H9 (cell line): Measurements from ENCODE around the gene CCSER1. TPM values are rescaled to one million over a fixed set of nuclear protein-coding genes. Genes with fewer than 3 reads are reported as not detected.

Experiments
- DNase-seq: peaks from one replicate; pipeline ENCODE4 v3.0.0-alpha.2; 2017
- H2AFZ ChIP-seq: one replicate; pipeline ENCODE4 v1.6.1; 2013; ENCODE audit warnings: mild to moderate bottlenecking, low read length, control low read depth, moderate library complexity
- H2AK5ac ChIP-seq: 2 replicates; pipeline ENCODE4 v1.6.1; 2013; ENCODE audit warnings: low read length, control low read depth, mixed read lengths; ENCODE audit not compliant: insufficient read length
- H2BK120ac ChIP-seq: one replicate; pipeline ENCODE4 v1.6.1; 2013; ENCODE audit warnings: low read depth, mild to moderate bottlenecking, low read length, control low read depth, inconsistent platforms; ENCODE audit not compliant: poor library complexity, severe bottlenecking
- H2BK12ac ChIP-seq: 2 replicates; pipeline ENCODE4 v1.6.1; 2013; ENCODE audit warnings: low read length, control low read depth, mixed read lengths, low read depth; ENCODE audit not compliant: insufficient read length
- H2BK15ac ChIP-seq: 2 replicates; pipeline ENCODE4 v1.6.1; 2013; ENCODE audit warnings: low read depth, low read length, control low read depth
- H2BK20ac ChIP-seq: one replicate; pipeline ENCODE4 v1.6.1; 2013; ENCODE audit warnings: low read depth, mild to moderate bottlenecking, low read length, control low read depth, inconsistent platforms; ENCODE audit not compliant: poor library complexity, severe bottlenecking
- H2BK5ac ChIP-seq: 2 replicates; pipeline ENCODE4 v1.6.1; 2013; ENCODE audit warnings: low read length, control low read depth, mixed read lengths; ENCODE audit not compliant: insufficient read length
- H3K14ac ChIP-seq: 2 replicates; pipeline ENCODE4 v1.6.1; 2013; ENCODE audit warnings: low read length, control low read depth; ENCODE audit not compliant: insufficient read depth
- H3K18ac ChIP-seq: 2 replicates; pipeline ENCODE4 v1.6.1; 2013; ENCODE audit warnings: low read depth, mild to moderate bottlenecking, mixed read lengths, low read length, control low read depth; ENCODE audit not compliant: insufficient read length
- H3K23ac ChIP-seq: 2 replicates; pipeline ENCODE4 v1.6.1; 2013; ENCODE audit warnings: low read length, control low read depth, mixed read lengths, low read depth; ENCODE audit not compliant: insufficient read length
- H3K23me2 ChIP-seq: 2 replicates; pipeline ENCODE4 v1.6.1; 2013; ENCODE audit warnings: low read depth, mild to moderate bottlenecking, mixed read lengths, low read length, control low read depth; ENCODE audit not compliant: insufficient read length, poor library complexity, severe bottlenecking
- H3K27ac ChIP-seq: 2 replicates; pipeline ENCODE4 v1.5.1; 2013; ENCODE audit warnings: low read length, control low read depth, mixed read lengths, low read depth; ENCODE audit not compliant: insufficient read length
- H3K27me3 ChIP-seq: 2 replicates; pipeline ENCODE4 v1.6.1; 2013; ENCODE audit warnings: low read length, control low read depth, inconsistent platforms; ENCODE audit not compliant: insufficient read depth
- H3K4ac ChIP-seq: 2 replicates; pipeline ENCODE4 v1.6.1; 2013; ENCODE audit warnings: low read depth, mild to moderate bottlenecking, control low read depth, inconsistent platforms, low read length, moderate library complexity
- H3K4me1 ChIP-seq: 2 replicates; pipeline ENCODE4 v1.6.1; 2013; ENCODE audit warnings: low read length, control low read depth, inconsistent platforms; ENCODE audit not compliant: insufficient read depth
- H3K4me2 ChIP-seq: 2 replicates; pipeline ENCODE4 v1.6.1; 2013; ENCODE audit warnings: low read length, control low read depth, mixed read lengths; ENCODE audit not compliant: insufficient read length, insufficient read depth
- H3K56ac ChIP-seq: 2 replicates; pipeline ENCODE4 v1.6.1; 2013; ENCODE audit warnings: low read depth, mild to moderate bottlenecking, mixed read lengths, low read length, control low read depth; ENCODE audit not compliant: insufficient read length
- H3K79me1 ChIP-seq: 2 replicates; pipeline ENCODE4 v1.6.1; 2013; ENCODE audit warnings: low read depth, mild to moderate bottlenecking, moderate library complexity, low read length, control low read depth, inconsistent platforms; ENCODE audit not compliant: insufficient read depth, poor library complexity, severe bottlenecking
- H3K79me2 ChIP-seq: 2 replicates; pipeline ENCODE4 v1.6.1; 2013; ENCODE audit warnings: low read length, control low read depth, inconsistent platforms; ENCODE audit not compliant: insufficient read depth
- H3K9ac ChIP-seq: 2 replicates; pipeline ENCODE4 v1.6.1; 2013; ENCODE audit warnings: low read length, control low read depth, mixed read lengths; ENCODE audit not compliant: insufficient read length; ENCODE audit errors: extremely low read depth
- H3K9me3 ChIP-seq: one replicate; pipeline ENCODE4 v1.6.1; 2013; ENCODE audit warnings: low read depth, low read length, inconsistent platforms; ENCODE audit not compliant: control insufficient read depth
- H3T11ph ChIP-seq: one replicate; pipeline ENCODE4 v1.6.1; 2013; ENCODE audit warnings: mild to moderate bottlenecking, low read length, control low read depth, inconsistent platforms
- H4K20me1 ChIP-seq: one replicate; pipeline ENCODE4 v1.6.1; 2013; ENCODE audit not compliant: control insufficient read depth, insufficient read length, insufficient read depth
- H4K5ac ChIP-seq: 2 replicates; pipeline ENCODE4 v1.6.1; 2013; ENCODE audit warnings: low read depth, mild to moderate bottlenecking, mixed read lengths, low read length, control low read depth; ENCODE audit not compliant: insufficient read length
- H4K8ac ChIP-seq: replicated peaks from 2 replicates; pipeline ENCODE4 v1.6.1; 2013; ENCODE audit warnings: low read length, control low read depth, mixed read lengths, low read depth; ENCODE audit not compliant: insufficient read length
- H4K91ac ChIP-seq: 2 replicates; pipeline ENCODE4 v1.6.1; 2013; ENCODE audit warnings: low read depth, mild to moderate bottlenecking, moderate library complexity, mixed read lengths, low read length, control low read depth; ENCODE audit not compliant: insufficient read length
- H3K27ac Mint-ChIP-seq, 3 experiments: 2 replicates in 2 of 3; 3 replicates in 1 of 3; pipeline ENCODE4 v1.8.0; 2020 to 2021; ENCODE audit warnings: mixed read lengths in 3 of 3, mild to moderate bottlenecking in 1 of 3, moderate library complexity in 1 of 3
- H3K27me3 Mint-ChIP-seq: 2 replicates; pipeline ENCODE4 v1.8.0; 2021; ENCODE audit warnings: low read depth, mild to moderate bottlenecking, moderate library complexity, mixed read lengths
- H3K36me3 Mint-ChIP-seq, 3 experiments: 2 replicates in 2 of 3; 3 replicates in 1 of 3; pipeline ENCODE4 v1.8.0; 2020 to 2021; ENCODE audit warnings: low read depth in 3 of 3, mixed read lengths in 3 of 3; ENCODE audit not compliant: insufficient read depth in 1 of 3
- H3K4me1 Mint-ChIP-seq, 2 experiments: 2 replicates each; pipeline ENCODE4 v1.8.0; 2020; ENCODE audit warnings: mixed read lengths in 2 of 2
- H3K4me3 Mint-ChIP-seq, 2 experiments: 2 replicates in 1 of 2; 3 replicates in 1 of 2; pipeline ENCODE4 v1.8.0; 2020 to 2021; ENCODE audit warnings: mild to moderate bottlenecking in 2 of 2, mixed read lengths in 2 of 2, moderate library complexity in 1 of 2
- H3K9me3 Mint-ChIP-seq, 2 experiments: 2 replicates in 1 of 2; 3 replicates in 1 of 2; pipeline ENCODE4 v1.8.0; 2020; ENCODE audit warnings: mild to moderate bottlenecking in 2 of 2, mixed read lengths in 2 of 2, moderate library complexity in 1 of 2
- CTCF ChIP-seq: fragments of 200-600 bp; sonication (generic); conservative IDR thresholded peaks from 3 replicates; pipeline ENCODE4 v1.8.0; 2021; ENCODE audit warnings: antibody characterized with exemption, mild to moderate bottlenecking
- total RNA-seq: library from RNA; stranded (reverse); gene quantifications from 2 replicates; pipeline ENCODE4 v1.2.1, GENCODE V29; 2021

The CCSER1 gene
- total RNA-seq, 1 experiment from 2014 or later = 0.37 TPM

GRCh38 chr4:91258326-91258725, 1131.1 kb downstream of the CCSER1 start:
- H4K20me1 ChIP-seq = no peaks in the 10 kb centered on the region
- no peaks in the 10 kb centered on the region for H3K4me1 ChIP-seq
- TF ChIP-seq CTCF = no peak
- no peak overlapping the region for H4K8ac ChIP-seq
- no peak overlapping the region for H3K9ac ChIP-seq
- peaks cover 18 to 42% (median 22%) of the 10 kb centered on the region in 3 experiments for H3K36me3 Mint-ChIP-seq
- no peak overlapping the region for H3K4ac ChIP-seq
- H3K18ac ChIP-seq = no peak overlapping the region
- no peaks in the 10 kb centered on the region for H3K27me3 ChIP-seq
- no peak overlapping the region for H2BK120ac ChIP-seq
- no peak overlapping the region for H3K4me2 ChIP-seq
- H3K4me3 Mint-ChIP-seq = no peak overlapping the region
- H3T11ph ChIP-seq = no peak overlapping the region
- H3K56ac ChIP-seq = no peak overlapping the region
- no peak overlapping the region for H2AK5ac ChIP-seq
- H2BK20ac ChIP-seq = no peak overlapping the region
- no peak for DNase-seq
- no peak overlapping the region for H3K27ac ChIP-seq
- no peak overlapping the region for H4K91ac ChIP-seq
- H3K23ac ChIP-seq = no peak overlapping the region
- H3K9me3 Mint-ChIP-seq = peaks cover 24 to 27% of the 10 kb centered on the region in 2 experiments
- H4K5ac ChIP-seq = no peak overlapping the region
- no peak overlapping the region for H2BK15ac ChIP-seq
- H2BK5ac ChIP-seq = no peak overlapping the region
- no peak overlapping the region for H3K27ac Mint-ChIP-seq
- H3K79me1 ChIP-seq = no peaks in the 10 kb centered on the region
- H3K23me2 ChIP-seq = no peaks in the 10 kb centered on the region
- H3K27me3 Mint-ChIP-seq = no peaks in the 10 kb centered on the region
- H3K14ac ChIP-seq = no peak overlapping the region
- no peak overlapping the region for H2AFZ ChIP-seq
- peaks cover 5% of the 10 kb centered on the region for H3K9me3 ChIP-seq
- no peak overlapping the region for H2BK12ac ChIP-seq
- H3K4me1 Mint-ChIP-seq = peaks cover 7 to 12% of the 10 kb centered on the region in 2 experiments
- H3K79me2 ChIP-seq = no peaks in the 10 kb centered on the region
